ENCODE measurements around the gene GNAL. TPM values are rescaled to one million over a fixed set of nuclear protein-coding genes. Genes with fewer than 3 reads are reported as not detected.

The GNAL gene
- total and polyA plus RNA-seq, 2 of the 4 experiments (the other 2 are of a cell fraction), result 0.15 to 0.36 TPM

Small RNAs within 50 kb of the gene (microRNA-seq; reads per million reads assigned to microRNA genes)
- gene MIR7153 (ENCODE audit: unreplicated experiment), result not detected

Other genes with a start within 250 kb of the GNAL start
- gene SLC35G4, start 79.7 kb upstream of the GNAL start, total RNA-seq (2012; rRNA removed), result not detected in 2 replicates
- gene SLC35G4, start 79.7 kb upstream of the GNAL start, polyA plus RNA-seq (2012; rRNA removed), result not detected in 2 replicates
- 39.4 and 69.7 TPM in 2 replicates for gene CHMP1B, start 162.1 kb downstream of the GNAL start, total RNA-seq (2012; rRNA removed)
- 21.1 and 26.9 TPM in 2 replicates for gene CHMP1B, start 162.1 kb downstream of the GNAL start, polyA plus RNA-seq (2012; rRNA removed)
- 13.8 and 22.5 TPM in 2 replicates for gene MPPE1, start 219.1 kb downstream of the GNAL start, total RNA-seq (2012; rRNA removed)
- 18.9 and 19.9 TPM in 2 replicates for gene MPPE1, start 219.1 kb downstream of the GNAL start, polyA plus RNA-seq (2012; rRNA removed)